Fibroblast of the aortic adventitia (primary cell): ENCODE results near the gene PEMT. TPM values are rescaled to one million over a fixed set of nuclear protein-coding genes. Genes with fewer than 3 reads are reported as not detected.
A peak's percentile ranks its signal among the peaks of the same experiment; 100 is the strongest.

Experiments
- DNase-seq: peaks from one replicate; pipeline ENCODE4 v3.0.0-alpha.2; 2010; ENCODE audit warnings: low read depth
- H3K4me3 ChIP-seq: 2 replicates; pipeline ENCODE4 v1.5.1; 2011; ENCODE audit warnings: low read depth, mild to moderate bottlenecking, control low read depth, low read length, moderate library complexity
- total RNA-seq: library from RNA; depleted of rRNA; stranded (reverse); fragments of >200 nt; gene quantifications from 2 replicates; pipeline ENCODE4 v1.2.3, GENCODE V29; 2012; ENCODE audit warnings: low replicate concordance
- TF ChIP-seq, protein P1 (sequence below): IDR thresholded peaks from 2 replicates; pipeline ENCODE4 v1.5.1; 2011; ENCODE audit warnings: mild to moderate bottlenecking, low read length, control low read depth, inconsistent platforms; ENCODE audit not compliant: insufficient read depth

The PEMT gene
- total RNA-seq, 1 donor, result 28.4 TPM

DNA sequence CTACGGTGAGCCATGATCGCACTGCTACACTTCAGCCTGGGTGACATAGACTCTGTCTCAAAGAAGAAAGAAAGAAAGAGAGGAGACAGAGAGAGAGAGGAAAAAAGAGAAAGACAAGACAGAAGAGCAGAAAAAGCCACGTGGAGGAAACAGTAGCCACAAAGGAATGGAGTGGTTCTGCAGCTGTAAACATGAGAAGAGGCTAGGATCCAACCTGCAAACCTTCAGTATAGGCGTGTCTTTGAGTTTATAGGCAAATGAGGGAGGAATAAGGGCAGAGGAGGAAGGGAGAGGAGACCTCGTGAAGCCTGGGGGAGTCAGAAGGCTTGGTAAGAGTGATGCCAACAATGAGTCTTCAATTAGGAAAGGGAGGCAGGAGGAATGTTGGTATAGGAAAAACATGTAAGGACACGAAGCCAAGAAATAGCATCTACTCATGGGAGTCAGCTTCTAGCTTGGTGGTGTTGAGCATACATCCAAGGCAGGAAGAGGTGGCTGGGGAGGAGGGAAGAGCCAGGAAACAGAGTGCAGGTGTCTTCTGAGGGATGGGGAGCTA, 110.8 kb downstream of the PEMT start:
- DNase-seq, result no peak
- TF ChIP-seq, protein P1, sequence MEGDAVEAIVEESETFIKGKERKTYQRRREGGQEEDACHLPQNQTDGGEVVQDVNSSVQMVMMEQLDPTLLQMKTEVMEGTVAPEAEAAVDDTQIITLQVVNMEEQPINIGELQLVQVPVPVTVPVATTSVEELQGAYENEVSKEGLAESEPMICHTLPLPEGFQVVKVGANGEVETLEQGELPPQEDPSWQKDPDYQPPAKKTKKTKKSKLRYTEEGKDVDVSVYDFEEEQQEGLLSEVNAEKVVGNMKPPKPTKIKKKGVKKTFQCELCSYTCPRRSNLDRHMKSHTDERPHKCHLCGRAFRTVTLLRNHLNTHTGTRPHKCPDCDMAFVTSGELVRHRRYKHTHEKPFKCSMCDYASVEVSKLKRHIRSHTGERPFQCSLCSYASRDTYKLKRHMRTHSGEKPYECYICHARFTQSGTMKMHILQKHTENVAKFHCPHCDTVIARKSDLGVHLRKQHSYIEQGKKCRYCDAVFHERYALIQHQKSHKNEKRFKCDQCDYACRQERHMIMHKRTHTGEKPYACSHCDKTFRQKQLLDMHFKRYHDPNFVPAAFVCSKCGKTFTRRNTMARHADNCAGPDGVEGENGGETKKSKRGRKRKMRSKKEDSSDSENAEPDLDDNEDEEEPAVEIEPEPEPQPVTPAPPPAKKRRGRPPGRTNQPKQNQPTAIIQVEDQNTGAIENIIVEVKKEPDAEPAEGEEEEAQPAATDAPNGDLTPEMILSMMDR, result no peak
- H3K4me3 ChIP-seq, result no peak overlapping the region

DNA sequence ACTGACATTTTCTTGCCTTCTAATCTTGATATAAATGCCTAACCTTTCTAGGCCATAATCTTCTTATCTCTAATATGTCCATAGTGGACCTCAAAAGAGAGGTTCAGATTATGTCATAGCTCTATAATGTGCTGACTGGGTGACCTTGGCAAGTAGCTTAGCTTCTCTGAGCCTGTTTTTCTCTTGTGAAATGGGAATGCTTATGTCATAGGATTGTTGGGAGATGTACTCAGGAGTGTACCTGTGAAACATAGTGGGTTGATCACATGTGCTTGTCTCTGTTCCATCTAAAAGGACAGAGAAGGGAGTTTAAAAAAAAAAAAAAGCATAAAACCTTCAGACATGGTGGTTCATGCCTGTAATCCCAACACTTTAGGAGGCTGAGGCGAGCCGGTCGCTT, 112.3 kb downstream of the PEMT start:
- no peak for DNase-seq
- TF ChIP-seq, protein P1, result no peak
- no peak overlapping the region for H3K4me3 ChIP-seq

DNA sequence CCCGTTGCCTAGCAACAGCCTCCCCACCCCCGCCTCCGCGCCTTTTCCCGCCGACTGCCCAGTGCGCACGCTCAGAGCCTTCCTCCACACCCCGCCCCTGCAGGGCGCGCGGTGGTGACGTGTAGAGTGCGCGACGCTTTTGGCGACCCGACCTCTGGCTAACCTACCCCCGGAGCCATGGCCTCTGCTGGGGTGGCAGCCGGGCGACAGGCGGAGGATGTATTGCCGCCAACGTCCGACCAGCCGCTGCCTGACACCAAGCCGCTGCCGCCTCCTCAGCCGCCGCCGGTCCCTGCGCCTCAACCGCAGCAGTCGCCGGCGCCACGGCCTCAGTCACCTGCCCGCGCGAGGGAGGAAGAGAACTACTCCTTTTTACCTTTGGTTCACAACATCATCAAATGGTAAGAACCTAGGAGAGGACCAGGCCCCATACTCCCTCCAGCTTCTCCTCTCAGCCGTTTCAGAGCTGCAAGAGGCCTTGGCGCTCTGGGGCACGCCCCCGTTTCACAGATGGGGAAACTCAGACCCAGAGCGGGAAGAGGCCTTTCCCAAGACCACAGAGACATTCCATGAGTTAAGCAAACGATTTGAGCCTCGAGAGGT, 114.5 kb downstream of the PEMT start, which contains the start of gene MED9:
Gene MED9 (plus strand): TSS at position 136 of the 603 bp plus-strand sequence. CDS start 42 bp downstream, at position 178.
- peak within 1 kb of the TSS; percentile 96 for H3K4me3 ChIP-seq
- TF ChIP-seq, protein P1, result no peak
- DNase-seq, result peak; percentile 88

DNA sequence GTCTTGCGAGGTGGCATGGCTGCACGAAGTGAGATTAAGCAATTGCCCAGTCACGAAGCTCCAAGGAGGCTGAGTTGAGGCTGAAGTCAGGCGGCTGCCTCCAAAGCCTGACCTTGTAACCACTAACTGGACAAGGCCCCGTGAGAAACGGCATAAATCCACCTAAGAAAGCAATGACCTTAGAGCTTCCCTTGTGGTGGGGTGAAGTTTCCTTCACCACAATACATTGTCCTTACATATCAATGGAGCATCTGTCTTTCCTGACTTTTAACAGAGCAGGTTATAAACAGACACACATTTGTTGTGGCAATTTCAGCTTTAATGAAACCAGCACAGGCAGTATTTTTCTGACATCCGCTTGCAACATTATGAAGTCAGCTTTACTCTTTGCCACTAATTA, 117.2 kb downstream of the PEMT start:
- TF ChIP-seq, protein P1, result no peak
- DNase-seq, result no peak
- no peak overlapping the region for H3K4me3 ChIP-seq

DNA sequence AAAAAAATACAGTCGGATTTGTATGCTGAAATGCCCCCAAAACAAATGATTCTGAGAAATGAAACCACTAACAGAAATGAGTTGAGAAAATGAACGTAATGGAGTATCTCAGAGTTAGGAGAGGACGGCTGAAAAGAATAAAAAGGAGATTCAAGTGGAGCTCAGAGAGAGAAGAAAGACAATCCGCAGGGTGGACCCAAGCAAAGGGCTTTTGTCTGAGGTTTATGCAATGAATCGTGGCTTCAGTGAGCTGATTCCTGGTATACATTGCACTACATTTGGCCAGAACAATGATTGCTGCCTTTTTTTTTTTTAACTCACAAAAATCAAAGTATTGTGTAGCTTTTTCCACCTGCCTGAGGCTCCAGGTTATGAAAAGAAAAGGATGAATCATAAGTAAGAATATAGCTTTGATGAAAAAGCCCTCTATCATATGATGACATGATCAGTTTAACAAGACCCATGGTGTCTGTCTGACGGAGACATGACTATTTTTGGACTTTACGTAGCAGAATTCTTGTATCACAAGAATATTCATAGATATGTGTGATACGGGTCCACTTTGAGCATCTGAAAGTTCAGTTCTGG, 119.1 kb downstream of the PEMT start:
- H3K4me3 ChIP-seq, result no peak overlapping the region
- no peak for DNase-seq
- TF ChIP-seq, protein P1, result no peak

DNA sequence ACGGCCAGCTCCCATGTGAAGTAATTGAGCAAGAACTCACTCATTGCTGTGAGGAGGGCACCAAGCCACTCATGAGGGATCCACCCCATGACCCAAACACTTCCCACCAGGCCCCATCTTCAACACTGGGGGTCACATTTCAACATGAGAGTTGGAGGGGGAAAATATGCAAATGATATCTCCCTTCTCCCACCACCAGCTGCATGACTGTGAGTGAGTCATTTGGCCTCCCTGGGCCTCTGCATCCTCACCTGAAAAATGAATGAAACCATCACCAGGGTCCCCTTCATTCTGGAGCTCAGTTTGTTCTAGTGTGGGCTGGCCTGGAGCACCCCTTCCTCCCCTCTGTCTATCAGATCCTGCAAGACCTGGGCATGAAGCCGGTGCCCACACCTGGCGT, 121.5 kb downstream of the PEMT start:
- no peak for DNase-seq
- no peak overlapping the region for H3K4me3 ChIP-seq
- TF ChIP-seq, protein P1, result no peak
